GM23338 (cell line): ENCODE measurements around the gene CEP350. TPM values are rescaled to one million over a fixed set of nuclear protein-coding genes. Genes with fewer than 3 reads are reported as not detected.

ENCODE experiments used
- EZH2 ChIP-seq: fragments of 200-600 bp; sonication (generic); IDR thresholded peaks from one replicate; pipeline ENCODE4 v1.8.0; 2017; ENCODE audit warnings: antibody characterized with exemption, mild to moderate bottlenecking, low read depth; ENCODE audit not compliant: unreplicated experiment
- EZH2phosphoT487 ChIP-seq: fragments of 200-600 bp; sonication (generic); IDR thresholded peaks from one replicate; pipeline ENCODE4 v1.8.1; 2018; ENCODE audit warnings: antibody characterized with exemption; ENCODE audit not compliant: unreplicated experiment
- STAT1 ChIP-seq: IDR thresholded peaks from one replicate; pipeline ENCODE4 v1.6.1; 2016; ENCODE audit warnings: antibody characterized with exemption; ENCODE audit not compliant: unreplicated experiment
- ZNF331 ChIP-seq: fragments of 250-450 bp; sonication (Bioruptor Pico); IDR thresholded peaks from 2 replicates; pipeline ENCODE4 v1.5.0; 2020; ENCODE audit warnings: low read depth, mild to moderate bottlenecking, moderate library complexity
- polyA plus RNA-seq: library from polyadenylated mRNA; unstranded; fragments of >200 nt; fragmentation: Nextera tagmentation; extraction: Ambion mirVana; gene quantifications from 2 replicates; pipeline ENCODE4 v1.2.1, GENCODE V29; 2016
- total RNA-seq: library from RNA; depleted of rRNA; stranded (reverse); fragments of >200 nt; shearing (Covaris generic); gene quantifications from 2 replicates; pipeline ENCODE4 v1.2.3, GENCODE V29; 2014
- TF ChIP-seq, protein P1 (sequence below): fragments of 250-450 bp; sonication (Bioruptor Pico); IDR thresholded peaks from 2 replicates; pipeline ENCODE4 v1.5.0; 2020; ENCODE audit warnings: mild to moderate bottlenecking, moderate library complexity
- TF ChIP-seq, protein P2 (sequence below): IDR thresholded peaks from 2 replicates; pipeline ENCODE4 v1.6.1; 2016; ENCODE audit warnings: antibody characterized with exemption
- TF ChIP-seq, protein P3 (sequence below): IDR thresholded peaks from one replicate; pipeline ENCODE4 v1.6.1; 2018; ENCODE audit warnings: antibody characterized with exemption; ENCODE audit not compliant: unreplicated experiment

The CEP350 gene
- total and polyA plus RNA-seq, 2 experiments from 2014 or later = 23.4 to 36.8 TPM

DNA sequence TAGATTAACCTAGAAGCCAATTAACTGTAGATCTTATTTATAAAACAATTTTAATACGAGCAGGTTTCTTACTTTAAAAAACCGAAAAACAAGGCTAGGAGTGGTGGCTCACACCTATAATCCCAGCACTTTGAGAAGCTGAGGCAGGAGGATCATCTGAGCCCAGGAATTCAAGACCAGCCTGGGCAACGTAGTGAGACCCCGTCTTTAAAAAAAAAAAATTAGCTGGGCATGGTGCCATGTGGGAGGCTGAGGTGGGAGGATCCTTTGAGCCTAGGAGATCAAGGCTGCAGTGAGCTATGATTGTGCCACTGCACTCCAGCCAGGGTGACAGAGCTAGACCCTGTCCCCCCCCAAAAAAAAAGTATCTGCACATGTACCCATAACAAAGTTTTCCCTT lies 110.8 kb downstream of the CEP350 start (continued):
- TF ChIP-seq, protein P1, sequence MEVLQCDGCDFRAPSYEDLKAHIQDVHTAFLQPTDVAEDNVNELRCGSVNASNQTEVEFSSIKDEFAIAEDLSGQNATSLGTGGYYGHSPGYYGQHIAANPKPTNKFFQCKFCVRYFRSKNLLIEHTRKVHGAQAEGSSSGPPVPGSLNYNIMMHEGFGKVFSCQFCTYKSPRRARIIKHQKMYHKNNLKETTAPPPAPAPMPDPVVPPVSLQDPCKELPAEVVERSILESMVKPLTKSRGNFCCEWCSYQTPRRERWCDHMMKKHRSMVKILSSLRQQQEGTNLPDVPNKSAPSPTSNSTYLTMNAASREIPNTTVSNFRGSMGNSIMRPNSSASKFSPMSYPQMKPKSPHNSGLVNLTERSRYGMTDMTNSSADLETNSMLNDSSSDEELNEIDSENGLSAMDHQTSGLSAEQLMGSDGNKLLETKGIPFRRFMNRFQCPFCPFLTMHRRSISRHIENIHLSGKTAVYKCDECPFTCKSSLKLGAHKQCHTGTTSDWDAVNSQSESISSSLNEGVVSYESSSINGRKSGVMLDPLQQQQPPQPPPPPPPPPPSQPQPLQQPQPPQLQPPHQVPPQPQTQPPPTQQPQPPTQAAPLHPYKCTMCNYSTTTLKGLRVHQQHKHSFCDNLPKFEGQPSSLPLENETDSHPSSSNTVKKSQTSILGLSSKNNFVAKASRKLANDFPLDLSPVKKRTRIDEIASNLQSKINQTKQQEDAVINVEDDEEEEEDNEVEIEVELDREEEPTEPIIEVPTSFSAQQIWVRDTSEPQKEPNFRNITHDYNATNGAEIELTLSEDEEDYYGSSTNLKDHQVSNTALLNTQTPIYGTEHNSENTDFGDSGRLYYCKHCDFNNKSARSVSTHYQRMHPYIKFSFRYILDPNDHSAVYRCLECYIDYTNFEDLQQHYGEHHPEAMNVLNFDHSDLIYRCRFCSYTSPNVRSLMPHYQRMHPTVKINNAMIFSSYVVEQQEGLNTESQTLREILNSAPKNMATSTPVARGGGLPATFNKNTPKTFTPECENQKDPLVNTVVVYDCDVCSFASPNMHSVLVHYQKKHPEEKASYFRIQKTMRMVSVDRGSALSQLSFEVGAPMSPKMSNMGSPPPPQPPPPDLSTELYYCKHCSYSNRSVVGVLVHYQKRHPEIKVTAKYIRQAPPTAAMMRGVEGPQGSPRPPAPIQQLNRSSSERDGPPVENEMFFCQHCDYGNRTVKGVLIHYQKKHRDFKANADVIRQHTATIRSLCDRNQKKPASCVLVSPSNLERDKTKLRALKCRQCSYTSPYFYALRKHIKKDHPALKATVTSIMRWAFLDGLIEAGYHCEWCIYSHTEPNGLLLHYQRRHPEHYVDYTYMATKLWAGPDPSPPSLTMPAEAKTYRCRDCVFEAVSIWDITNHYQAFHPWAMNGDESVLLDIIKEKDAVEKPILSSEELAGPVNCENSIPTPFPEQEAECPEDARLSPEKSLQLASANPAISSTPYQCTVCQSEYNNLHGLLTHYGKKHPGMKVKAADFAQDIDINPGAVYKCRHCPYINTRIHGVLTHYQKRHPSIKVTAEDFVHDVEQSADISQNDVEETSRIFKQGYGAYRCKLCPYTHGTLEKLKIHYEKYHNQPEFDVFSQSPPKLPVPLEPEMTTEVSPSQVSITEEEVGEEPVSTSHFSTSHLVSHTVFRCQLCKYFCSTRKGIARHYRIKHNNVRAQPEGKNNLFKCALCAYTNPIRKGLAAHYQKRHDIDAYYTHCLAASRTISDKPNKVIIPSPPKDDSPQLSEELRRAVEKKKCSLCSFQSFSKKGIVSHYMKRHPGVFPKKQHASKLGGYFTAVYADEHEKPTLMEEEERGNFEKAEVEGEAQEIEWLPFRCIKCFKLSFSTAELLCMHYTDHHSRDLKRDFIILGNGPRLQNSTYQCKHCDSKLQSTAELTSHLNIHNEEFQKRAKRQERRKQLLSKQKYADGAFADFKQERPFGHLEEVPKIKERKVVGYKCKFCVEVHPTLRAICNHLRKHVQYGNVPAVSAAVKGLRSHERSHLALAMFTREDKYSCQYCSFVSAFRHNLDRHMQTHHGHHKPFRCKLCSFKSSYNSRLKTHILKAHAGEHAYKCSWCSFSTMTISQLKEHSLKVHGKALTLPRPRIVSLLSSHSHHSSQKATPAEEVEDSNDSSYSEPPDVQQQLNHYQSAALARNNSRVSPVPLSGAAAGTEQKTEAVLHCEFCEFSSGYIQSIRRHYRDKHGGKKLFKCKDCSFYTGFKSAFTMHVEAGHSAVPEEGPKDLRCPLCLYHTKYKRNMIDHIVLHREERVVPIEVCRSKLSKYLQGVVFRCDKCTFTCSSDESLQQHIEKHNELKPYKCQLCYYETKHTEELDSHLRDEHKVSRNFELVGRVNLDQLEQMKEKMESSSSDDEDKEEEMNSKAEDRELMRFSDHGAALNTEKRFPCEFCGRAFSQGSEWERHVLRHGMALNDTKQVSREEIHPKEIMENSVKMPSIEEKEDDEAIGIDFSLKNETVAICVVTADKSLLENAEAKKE (CRISPR knock-in tag) = no peak
- TF ChIP-seq, protein P2, sequence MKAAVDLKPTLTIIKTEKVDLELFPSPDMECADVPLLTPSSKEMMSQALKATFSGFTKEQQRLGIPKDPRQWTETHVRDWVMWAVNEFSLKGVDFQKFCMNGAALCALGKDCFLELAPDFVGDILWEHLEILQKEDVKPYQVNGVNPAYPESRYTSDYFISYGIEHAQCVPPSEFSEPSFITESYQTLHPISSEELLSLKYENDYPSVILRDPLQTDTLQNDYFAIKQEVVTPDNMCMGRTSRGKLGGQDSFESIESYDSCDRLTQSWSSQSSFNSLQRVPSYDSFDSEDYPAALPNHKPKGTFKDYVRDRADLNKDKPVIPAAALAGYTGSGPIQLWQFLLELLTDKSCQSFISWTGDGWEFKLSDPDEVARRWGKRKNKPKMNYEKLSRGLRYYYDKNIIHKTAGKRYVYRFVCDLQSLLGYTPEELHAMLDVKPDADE = no peak
- TF ChIP-seq STAT1 (no peak), EZH2 (no peak), EZH2phosphoT487 (no peak), ZNF331 (CRISPR knock-in tag) (no peak)
- TF ChIP-seq, protein P3, sequence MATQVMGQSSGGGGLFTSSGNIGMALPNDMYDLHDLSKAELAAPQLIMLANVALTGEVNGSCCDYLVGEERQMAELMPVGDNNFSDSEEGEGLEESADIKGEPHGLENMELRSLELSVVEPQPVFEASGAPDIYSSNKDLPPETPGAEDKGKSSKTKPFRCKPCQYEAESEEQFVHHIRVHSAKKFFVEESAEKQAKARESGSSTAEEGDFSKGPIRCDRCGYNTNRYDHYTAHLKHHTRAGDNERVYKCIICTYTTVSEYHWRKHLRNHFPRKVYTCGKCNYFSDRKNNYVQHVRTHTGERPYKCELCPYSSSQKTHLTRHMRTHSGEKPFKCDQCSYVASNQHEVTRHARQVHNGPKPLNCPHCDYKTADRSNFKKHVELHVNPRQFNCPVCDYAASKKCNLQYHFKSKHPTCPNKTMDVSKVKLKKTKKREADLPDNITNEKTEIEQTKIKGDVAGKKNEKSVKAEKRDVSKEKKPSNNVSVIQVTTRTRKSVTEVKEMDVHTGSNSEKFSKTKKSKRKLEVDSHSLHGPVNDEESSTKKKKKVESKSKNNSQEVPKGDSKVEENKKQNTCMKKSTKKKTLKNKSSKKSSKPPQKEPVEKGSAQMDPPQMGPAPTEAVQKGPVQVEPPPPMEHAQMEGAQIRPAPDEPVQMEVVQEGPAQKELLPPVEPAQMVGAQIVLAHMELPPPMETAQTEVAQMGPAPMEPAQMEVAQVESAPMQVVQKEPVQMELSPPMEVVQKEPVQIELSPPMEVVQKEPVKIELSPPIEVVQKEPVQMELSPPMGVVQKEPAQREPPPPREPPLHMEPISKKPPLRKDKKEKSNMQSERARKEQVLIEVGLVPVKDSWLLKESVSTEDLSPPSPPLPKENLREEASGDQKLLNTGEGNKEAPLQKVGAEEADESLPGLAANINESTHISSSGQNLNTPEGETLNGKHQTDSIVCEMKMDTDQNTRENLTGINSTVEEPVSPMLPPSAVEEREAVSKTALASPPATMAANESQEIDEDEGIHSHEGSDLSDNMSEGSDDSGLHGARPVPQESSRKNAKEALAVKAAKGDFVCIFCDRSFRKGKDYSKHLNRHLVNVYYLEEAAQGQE = no peak
